Measurements from ENCODE around the gene ZNF580. TPM values are rescaled to one million over a fixed set of nuclear protein-coding genes. Genes with fewer than 3 reads are reported as not detected.
A peak's percentile ranks its signal among the peaks of the same experiment; 100 is the strongest.

ZNF580 gene
- polyA plus RNA-seq, 1 donor (not counting 4 experiments of a cell fraction or from before 2014, with no cell fraction given) = 3.0 TPM

GRCh38 chr19:55654323-55654867 lies 13.6 kb downstream of the ZNF580 start:
- no peaks in the 10 kb centered on the region for H3K9me3 ChIP-seq (ENCODE audit: control insufficient read depth, low read depth, low read length)
- peak overlapping the region; percentile 99 for H3K27ac ChIP-seq (ENCODE audit: control insufficient read depth, insufficient read depth, low read length)
- peak overlapping the region; percentile 86 for H3K4me2 ChIP-seq (ENCODE audit: control insufficient read depth, extremely low read depth, insufficient read depth, low read depth, low read length)
- DNase-seq (ENCODE audit: low read depth, low spot score) (peak; percentile 95), FAIRE-seq (peak; percentile 97)
- H2AFZ ChIP-seq (ENCODE audit: control insufficient read depth, low read length) = peak overlapping the region; percentile 99
- dilution Hi-C loops (cut with MboI; ENCODE audit: extremely low pct_ligation_motif_present, low sequenced_read_pairs) = no loop called here
- no peak for TF ChIP-seq CTCF (optimal IDR thresholded peaks at IDR 0.05 in 1 of 3, IDR thresholded peaks at IDR 0.05 in 1 of 3, conservative IDR thresholded peaks at IDR 0.05 in 1 of 3; ENCODE audit: extremely low read depth in 1 of 3, insufficient read depth in 2 of 3, low read length in 3 of 3)
- H3K4me1 ChIP-seq (ENCODE audit: control insufficient read depth, extremely low read depth, insufficient read depth, low read length) = peaks cover 19% of the 10 kb centered on the region
- H3K27me3 ChIP-seq (ENCODE audit: control insufficient read depth, extremely low read depth, insufficient read depth, low read length) = no peaks in the 10 kb centered on the region
- H3K79me2 ChIP-seq (ENCODE audit: control insufficient read depth, insufficient read depth, low read length) = peaks cover 45% of the 10 kb centered on the region
- H3K9me1 ChIP-seq (ENCODE audit: control insufficient read depth, extremely low read depth, insufficient read depth, low read length) = no peaks in the 10 kb centered on the region
- peak overlapping the region; percentile 87 to 91 (median 91) for H3K4me3 ChIP-seq (ENCODE audit: control insufficient read depth in 2 of 3, extremely low read depth in 1 of 3, insufficient read depth in 2 of 3, low read depth in 1 of 3, low read length in 3 of 3)
- H3K36me3 ChIP-seq (ENCODE audit: control insufficient read depth in 2 of 2, extremely low read depth in 1 of 2, insufficient read depth in 2 of 2, low read length in 2 of 2) = peaks cover 6 to 17% of the 10 kb centered on the region in 2 experiments
- peaks cover 27% of the 10 kb centered on the region for H4K20me1 ChIP-seq (ENCODE audit: control insufficient read depth, extremely low read depth, insufficient read depth, low read length)
- peak overlapping the region; percentile 98 for H3K9ac ChIP-seq (ENCODE audit: control insufficient read depth, extremely low read depth, insufficient read depth, low read length)

- Histone ChIP-seq H3K4me2 (ENCODE audit: control insufficient read depth, extremely low read depth, insufficient read depth, low read depth, low read length) (peak within 1 kb of the TSS; percentile 94), H4K20me1 (ENCODE audit: control insufficient read depth, extremely low read depth, insufficient read depth, low read length) (peaks cover 33% of the 10 kb centered on the region), H3K4me1 (ENCODE audit: control insufficient read depth, extremely low read depth, insufficient read depth, low read length) (peaks cover 19% of the 10 kb centered on the region), H3K27ac (ENCODE audit: control insufficient read depth, insufficient read depth, low read length) (peak within 1 kb of the TSS; percentile 99), H3K9me1 (ENCODE audit: control insufficient read depth, extremely low read depth, insufficient read depth, low read length) (no peaks in the 10 kb centered on the region), H3K4me3 (ENCODE audit: control insufficient read depth in 2 of 3, extremely low read depth in 1 of 3, insufficient read depth in 2 of 3, low read depth in 1 of 3, low read length in 3 of 3) (peak within 1 kb of the TSS; percentile 87 to 99 (median 99)), H3K36me3 (ENCODE audit: control insufficient read depth in 2 of 2, extremely low read depth in 1 of 2, insufficient read depth in 2 of 2, low read length in 2 of 2) (peaks cover 11 to 22% of the 10 kb centered on the region in 2 experiments), H3K9me3 (ENCODE audit: control insufficient read depth, low read depth, low read length) (no peaks in the 10 kb centered on the region), H3K79me2 (ENCODE audit: control insufficient read depth, insufficient read depth, low read length) (peaks cover 52% of the 10 kb centered on the region), H3K27me3 (ENCODE audit: control insufficient read depth, extremely low read depth, insufficient read depth, low read length) (no peaks in the 10 kb centered on the region), H2AFZ (ENCODE audit: control insufficient read depth, low read length) (peak within 1 kb of the TSS; percentile 99), H3K9ac (ENCODE audit: control insufficient read depth, extremely low read depth, insufficient read depth, low read length) (peak within 1 kb of the TSS; percentile 98)
- dilution Hi-C loops (cut with MboI; ENCODE audit: extremely low pct_ligation_motif_present, low sequenced_read_pairs) = no loop called here
- no peak for TF ChIP-seq EZH2 (IDR thresholded peaks at IDR 0.05; ENCODE audit: low read length)
- TF ChIP-seq CTCF (optimal IDR thresholded peaks at IDR 0.05 in 1 of 3, IDR thresholded peaks at IDR 0.05 in 1 of 3, conservative IDR thresholded peaks at IDR 0.05 in 1 of 3; ENCODE audit: extremely low read depth in 1 of 3, insufficient read depth in 2 of 3, low read length in 3 of 3) = no peak
- peak; percentile 66 for DNase-seq (ENCODE audit: low read depth, low spot score)
- no peak for FAIRE-seq
Measured at GRCh38 chr19:55654868-55655647, 14.3 kb downstream of the ZNF580 start, which contains the start of gene U2AF2. U2AF2 (plus strand) TSS chr19:55655035; CDS start chr19:55655105, 70 bp downstream.
